ENCODE results near the gene TAF10. TPM values are rescaled to one million over a fixed set of nuclear protein-coding genes. Genes with fewer than 3 reads are reported as not detected.

The TAF10 gene
- total and polyA plus RNA-seq, 2 of the 13 experiments (the other 11 are each of a cell fraction or from before 2014, with no cell fraction given) = 71.3 to 134 TPM

DNA sequence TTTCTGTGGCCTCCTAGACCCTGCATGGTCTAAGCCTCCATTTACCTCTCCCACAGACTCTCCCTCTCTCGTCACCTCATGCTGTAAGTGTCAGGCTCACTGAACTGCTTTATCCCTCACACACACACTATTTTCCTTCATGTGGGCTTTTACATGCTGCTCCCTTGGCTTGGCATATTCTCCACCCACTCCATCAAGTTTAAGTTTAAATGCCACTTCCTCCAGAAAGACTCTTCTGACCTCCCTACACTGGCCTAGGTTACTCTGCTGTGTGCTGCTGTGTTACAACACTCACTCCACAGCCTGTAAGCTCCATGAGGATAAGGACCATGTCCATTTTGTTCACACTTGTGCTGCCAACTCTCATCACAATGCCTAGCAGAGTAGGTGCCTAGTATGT, 41.1 kb upstream of the TAF10 start (continued):
- TF ChIP-seq ZNF276 (CRISPR knock-in tag; IDR thresholded peaks at IDR 0.05; ENCODE audit: low read depth) = no peak
- TF ChIP-seq ISX (CRISPR knock-in tag; conservative IDR thresholded peaks at IDR 0.05) = no peak
- no peak for TF ChIP-seq MEIS2 (CRISPR knock-in tag; IDR thresholded peaks at IDR 0.05)
- TF ChIP-seq STAG1 (CRISPR knock-in tag; IDR thresholded peaks at IDR 0.05) = no peak
- TF ChIP-seq ZNF709 (CRISPR knock-in tag; IDR thresholded peaks at IDR 0.05) = no peak

DNA sequence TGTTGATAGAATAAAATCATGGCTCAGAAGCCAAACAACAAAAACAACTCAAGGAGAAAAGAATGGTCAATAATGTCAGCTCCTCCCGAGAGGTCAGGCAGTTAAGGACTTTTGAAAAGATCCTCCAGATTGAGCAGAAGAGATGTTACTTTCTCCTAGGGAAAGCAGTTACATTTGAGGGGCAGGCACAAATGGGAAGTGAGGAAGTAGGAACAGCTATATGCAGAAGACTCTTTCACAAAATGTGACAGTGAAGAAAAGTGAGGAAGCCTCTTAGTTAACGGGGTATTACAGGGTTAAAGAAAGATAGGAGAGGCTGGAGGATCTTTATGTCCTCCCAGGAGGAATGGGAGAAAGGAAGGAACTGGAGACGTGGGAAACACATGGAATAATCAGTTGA, 40.2 kb upstream of the TAF10 start:
- intact Hi-C loops (cut with micrococcal nuclease; ENCODE audit: unreplicated experiment) = no loop called here
- TF ChIP-seq ZNF333 (CRISPR knock-in tag; IDR thresholded peaks at IDR 0.05; ENCODE audit: borderline replicate concordance) = no peak
- no peak for TF ChIP-seq MED13 (CRISPR knock-in tag; IDR thresholded peaks at IDR 0.05)
- TF ChIP-seq, protein P1, sequence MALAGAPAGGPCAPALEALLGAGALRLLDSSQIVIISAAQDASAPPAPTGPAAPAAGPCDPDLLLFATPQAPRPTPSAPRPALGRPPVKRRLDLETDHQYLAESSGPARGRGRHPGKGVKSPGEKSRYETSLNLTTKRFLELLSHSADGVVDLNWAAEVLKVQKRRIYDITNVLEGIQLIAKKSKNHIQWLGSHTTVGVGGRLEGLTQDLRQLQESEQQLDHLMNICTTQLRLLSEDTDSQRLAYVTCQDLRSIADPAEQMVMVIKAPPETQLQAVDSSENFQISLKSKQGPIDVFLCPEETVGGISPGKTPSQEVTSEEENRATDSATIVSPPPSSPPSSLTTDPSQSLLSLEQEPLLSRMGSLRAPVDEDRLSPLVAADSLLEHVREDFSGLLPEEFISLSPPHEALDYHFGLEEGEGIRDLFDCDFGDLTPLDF (CRISPR knock-in tag; IDR thresholded peaks at IDR 0.05) = no peak
- TF ChIP-seq, protein P2, sequence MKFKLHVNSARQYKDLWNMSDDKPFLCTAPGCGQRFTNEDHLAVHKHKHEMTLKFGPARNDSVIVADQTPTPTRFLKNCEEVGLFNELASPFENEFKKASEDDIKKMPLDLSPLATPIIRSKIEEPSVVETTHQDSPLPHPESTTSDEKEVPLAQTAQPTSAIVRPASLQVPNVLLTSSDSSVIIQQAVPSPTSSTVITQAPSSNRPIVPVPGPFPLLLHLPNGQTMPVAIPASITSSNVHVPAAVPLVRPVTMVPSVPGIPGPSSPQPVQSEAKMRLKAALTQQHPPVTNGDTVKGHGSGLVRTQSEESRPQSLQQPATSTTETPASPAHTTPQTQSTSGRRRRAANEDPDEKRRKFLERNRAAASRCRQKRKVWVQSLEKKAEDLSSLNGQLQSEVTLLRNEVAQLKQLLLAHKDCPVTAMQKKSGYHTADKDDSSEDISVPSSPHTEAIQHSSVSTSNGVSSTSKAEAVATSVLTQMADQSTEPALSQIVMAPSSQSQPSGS (CRISPR knock-in tag; IDR thresholded peaks at IDR 0.05) = no peak
- TF ChIP-seq ZNF331 (CRISPR knock-in tag; IDR thresholded peaks at IDR 0.05) = no peak
- no peak for TF ChIP-seq ZNF510 (CRISPR knock-in tag; IDR thresholded peaks at IDR 0.05; ENCODE audit: low read depth)
- TF ChIP-seq, protein P3, sequence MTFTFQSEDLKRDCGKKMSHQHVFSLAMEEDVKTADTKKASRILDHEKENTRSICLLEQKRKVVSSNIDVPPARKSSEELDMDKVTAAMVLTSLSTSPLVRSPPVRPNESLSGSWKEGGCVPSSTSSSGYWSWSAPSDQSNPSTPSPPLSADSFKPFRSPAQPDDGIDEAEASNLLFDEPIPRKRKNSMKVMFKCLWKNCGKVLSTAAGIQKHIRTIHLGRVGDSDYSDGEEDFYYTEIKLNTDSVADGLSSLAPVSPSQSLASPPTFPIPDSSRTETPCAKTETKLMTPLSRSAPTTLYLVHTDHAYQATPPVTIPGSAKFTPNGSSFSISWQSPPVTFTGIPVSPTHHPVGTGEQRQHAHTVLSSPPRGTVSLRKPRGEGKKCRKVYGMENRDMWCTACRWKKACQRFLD (CRISPR knock-in tag; IDR thresholded peaks at IDR 0.05; ENCODE audit: borderline replicate concordance) = no peak
- TF ChIP-seq ZNF382 (CRISPR knock-in tag; IDR thresholded peaks at IDR 0.05; ENCODE audit: borderline replicate concordance) = no peak
- TF ChIP-seq, protein P4, sequence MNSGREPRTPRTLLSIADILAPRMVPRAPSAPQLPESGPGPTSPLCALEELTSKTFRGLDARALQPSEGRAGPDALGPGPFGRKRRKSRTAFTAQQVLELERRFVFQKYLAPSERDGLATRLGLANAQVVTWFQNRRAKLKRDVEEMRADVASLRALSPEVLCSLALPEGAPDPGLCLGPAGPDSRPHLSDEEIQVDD (CRISPR knock-in tag; IDR thresholded peaks at IDR 0.05; ENCODE audit: borderline replicate concordance) = no peak
- no peak for TF ChIP-seq ZKSCAN8 (CRISPR knock-in tag; IDR thresholded peaks at IDR 0.05; ENCODE audit: borderline replicate concordance)
- no peak for TF ChIP-seq CSRNP1 (CRISPR knock-in tag; IDR thresholded peaks at IDR 0.05)
- TF ChIP-seq TP53 (CRISPR knock-in tag; conservative IDR thresholded peaks at IDR 0.05) = no peak

More for the DNA sequence above, 40.2 kb upstream of the TAF10 start:
- no peak for ATAC-seq
- in situ Hi-C loops (cut with HindIII; ENCODE audit: extremely low pct_ligation_motif_present, low pct_unique_long_range_greater_than_20kb) = no loop called here
- H3K4me1 ChIP-seq (ENCODE audit: insufficient read depth, low read length) = peaks cover 12% of the 10 kb centered on the region
- peaks cover 15 to 94% of the 10 kb centered on the region in 2 experiments for H3K27me3 ChIP-seq (ENCODE audit: control insufficient read depth in 1 of 2, insufficient read depth in 2 of 2, low read length in 2 of 2)
- no peaks in the 10 kb centered on the region for H3K36me3 ChIP-seq (replicated peaks in 1 of 2; ENCODE audit: control insufficient read depth in 1 of 2, insufficient read depth in 2 of 2, low read length in 2 of 2)
- H4K20me1 ChIP-seq (ENCODE audit: insufficient read depth, low read length) = no peaks in the 10 kb centered on the region; the same call in 1 of the 2 replicates
- H3K9ac ChIP-seq (ENCODE audit: insufficient read depth, low read depth, low read length) = no peak overlapping the region
- DNase-seq (ENCODE audit: low spot score) = no peak
- no TSS peak for BruUV-seq (replicated peaks)
- H3K4me3 ChIP-seq (replicated peaks in 1 of 3; ENCODE audit: insufficient read depth in 1 of 3, low read depth in 2 of 3, low read length in 3 of 3) = no peak overlapping the region
- H3K27ac ChIP-seq (ENCODE audit: extremely low read length, insufficient read depth, low read length) = no peak overlapping the region
- ChIA-PET CTCF (ENCODE audit: low intra/inter-chr PET ratio, low total read pairs) (no interaction called here), POLR2A (no interaction called here)
- no peaks in the 10 kb centered on the region for H3K9me3 ChIP-seq (ENCODE audit: low read length)
- no peak for FAIRE-seq
- no peaks in the 10 kb centered on the region for H3K79me2 ChIP-seq (ENCODE audit: insufficient read depth, low read length)
- H3K4me2 ChIP-seq (ENCODE audit: low read depth, low read length) = no peak overlapping the region
- WGBS (ENCODE audit: low lambda C conversion rate) = 2% methylated on average over 3 of the region's 3 CpGs
- H2AFZ ChIP-seq (ENCODE audit: low read length) = no peak overlapping the region

Measured in HepG2 (cell line).